ENCODE data around the gene PARP8. TPM values are rescaled to one million over a fixed set of nuclear protein-coding genes. Genes with fewer than 3 reads are reported as not detected.

Gene PARP8
- total RNA-seq, 1 experiment from 2014 or later, result 23.2 TPM

- CTCF ChIA-PET, result no interaction called here
- Mint-ChIP-seq H3K27ac (no peak overlapping the region), H3K4me3 (no peak overlapping the region)
These were observed 200.7 kb downstream of the PARP8 start for GRCh38 chr5:50867140-50867539.

GRCh38 chr5:50873595-50874277, 207.3 kb downstream of the PARP8 start:
- Mint-ChIP-seq H3K9me3 (no peaks in the 10 kb centered on the region; the same call in 1 of the 2 replicates), H3K27me3 (ENCODE audit: low read depth) (peaks cover 4% of the 10 kb centered on the region; the same call in 1 of the 2 replicates), H3K4me3 (no peak overlapping the region), H3K36me3 (no peaks in the 10 kb centered on the region), H3K4me1 (no peaks in the 10 kb centered on the region), H3K27ac (no peak overlapping the region)
- POLR2A ChIA-PET, result no interaction called here
- CTCF ChIA-PET, result no interaction called here
- ATAC-seq (no peak), DNase-seq (ENCODE audit: low spot score) (no peak)
- no peak for TF ChIP-seq IRF2 (CRISPR knock-in tag; IDR thresholded peaks at IDR 0.05; ENCODE audit: borderline replicate concordance, low read depth)
- TF ChIP-seq NFE2L1 (CRISPR knock-in tag; IDR thresholded peaks at IDR 0.05), result no peak
- TF ChIP-seq RORB (CRISPR knock-in tag; IDR thresholded peaks at IDR 0.05), result no peak
- no peak for TF ChIP-seq ZNF138 (CRISPR knock-in tag; conservative IDR thresholded peaks at IDR 0.05)
- TF ChIP-seq ZBTB21 (CRISPR knock-in tag; IDR thresholded peaks at IDR 0.05; ENCODE audit: borderline replicate concordance), result no peak
- TF ChIP-seq USF2 (CRISPR knock-in tag; IDR thresholded peaks at IDR 0.05), result no peak
- TF ChIP-seq ZNF219 (CRISPR knock-in tag; IDR thresholded peaks at IDR 0.05; ENCODE audit: borderline replicate concordance), result no peak
- TF ChIP-seq SMAD4 (CRISPR knock-in tag; IDR thresholded peaks at IDR 0.05), result no peak

More at GRCh38 chr5:50867140-50867539, 200.7 kb downstream of the PARP8 start:
- Mint-ChIP-seq H3K9me3 (no peaks in the 10 kb centered on the region), H3K4me1 (peaks cover 4% of the 10 kb centered on the region), H3K27me3 (ENCODE audit: low read depth) (no peaks in the 10 kb centered on the region), H3K36me3 (no peaks in the 10 kb centered on the region)
- DNase-seq (ENCODE audit: low spot score) (no peak), ATAC-seq (no peak)
- TF ChIP-seq EMX1 (CRISPR knock-in tag; IDR thresholded peaks at IDR 0.05), result no peak
- TF ChIP-seq TCF7 (CRISPR knock-in tag; IDR thresholded peaks at IDR 0.05; ENCODE audit: low read depth), result no peak
- TF ChIP-seq NFATC4 (CRISPR knock-in tag; IDR thresholded peaks at IDR 0.05), result no peak
- no peak for TF ChIP-seq HMGA2 (CRISPR knock-in tag; IDR thresholded peaks at IDR 0.05)
- TF ChIP-seq RORB (CRISPR knock-in tag; IDR thresholded peaks at IDR 0.05), result no peak
- no peak for TF ChIP-seq PREB (CRISPR knock-in tag; IDR thresholded peaks at IDR 0.05; ENCODE audit: borderline replicate concordance)
- TF ChIP-seq HMGXB4 (CRISPR knock-in tag; IDR thresholded peaks at IDR 0.05), result no peak
- TF ChIP-seq ZNF317 (CRISPR knock-in tag; IDR thresholded peaks at IDR 0.05; ENCODE audit: borderline replicate concordance, low read depth), result no peak
- no peak for TF ChIP-seq IRF1 (CRISPR knock-in tag; IDR thresholded peaks at IDR 0.05)
- no peak for TF ChIP-seq SOX15 (CRISPR knock-in tag; IDR thresholded peaks at IDR 0.05)
- TF ChIP-seq MXD4 (CRISPR knock-in tag; IDR thresholded peaks at IDR 0.05; ENCODE audit: borderline replicate concordance), result no peak
- POLR2A ChIA-PET, result no interaction called here

All from WTC11 (cell line).